ENCODE data around the gene ALKBH3. TPM values are rescaled to one million over a fixed set of nuclear protein-coding genes. Genes with fewer than 3 reads are reported as not detected.
A peak's percentile ranks its signal among the peaks of the same experiment; 100 is the strongest.

The ALKBH3 gene
- total RNA-seq, 1 experiment from 2014 or later = 18.8 TPM

DNA sequence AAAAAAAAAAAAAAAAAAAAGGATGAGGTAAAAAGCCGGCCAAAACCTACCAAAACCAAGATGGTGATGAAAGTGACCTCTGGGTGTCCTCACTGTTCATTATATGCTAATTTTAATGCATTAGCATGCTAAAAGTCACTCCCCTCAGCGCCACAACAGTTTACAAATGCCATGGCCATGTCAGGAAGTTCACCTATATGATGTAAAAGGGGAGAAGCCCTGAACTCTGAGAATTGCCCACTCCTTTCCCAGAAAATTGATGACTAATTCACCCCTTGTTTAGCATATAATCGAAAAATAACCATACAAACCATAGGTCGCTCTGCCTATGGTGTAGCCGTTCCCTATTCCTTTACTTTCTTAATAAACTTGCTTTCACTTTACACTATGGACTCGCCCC is 72.9 kb downstream of the ALKBH3 start:
- Histone ChIP-seq H3K79me2 (ENCODE audit: insufficient read depth, low read length) (no peaks in the 10 kb centered on the region), H4K8ac (replicated peaks; ENCODE audit: insufficient read length, low read depth, low read length) (no peak overlapping the region), H3K4me1 (ENCODE audit: insufficient read depth, low read length) (peaks cover 15% of the 10 kb centered on the region), H2AK5ac (ENCODE audit: insufficient read length, low read length) (no peak overlapping the region), H2BK20ac (ENCODE audit: low read depth, low read length, poor library complexity, severe bottlenecking) (no peak overlapping the region), H3K14ac (ENCODE audit: insufficient read depth, low read length) (0 out of 2 replicates have a peak overlapping the region, but pooled peaks have one; percentile 55), H3K27me3 (ENCODE audit: insufficient read depth, low read length) (no peaks in the 10 kb centered on the region), H2BK5ac (ENCODE audit: insufficient read length, low read length) (no peak overlapping the region), H3K9ac (ENCODE audit: extremely low read depth, insufficient read length, low read length) (no peak overlapping the region), H3K23me2 (ENCODE audit: insufficient read length, low read depth, low read length, poor library complexity, severe bottlenecking) (no peaks in the 10 kb centered on the region), H2BK15ac (ENCODE audit: low read depth, low read length) (no peak overlapping the region), H2BK12ac (ENCODE audit: insufficient read length, low read depth, low read length) (no peak overlapping the region), H3K23ac (ENCODE audit: insufficient read length, low read depth, low read length) (no peak overlapping the region), H3K4ac (ENCODE audit: low read depth, low read length) (no peak overlapping the region), H4K5ac (ENCODE audit: insufficient read length, low read depth, low read length) (no peak overlapping the region), H3K18ac (ENCODE audit: insufficient read length, low read depth, low read length) (peak overlapping the region; percentile 52), H4K91ac (ENCODE audit: insufficient read length, low read depth, low read length) (no peak overlapping the region), H3K27ac (ENCODE audit: insufficient read length, low read depth, low read length) (peak overlapping the region; percentile 78), H3T11ph (ENCODE audit: low read length) (no peak overlapping the region), H2BK120ac (ENCODE audit: low read depth, low read length, poor library complexity, severe bottlenecking) (no peak overlapping the region), H3K79me1 (ENCODE audit: insufficient read depth, low read depth, low read length, poor library complexity, severe bottlenecking) (no peaks in the 10 kb centered on the region), H3K9me3 (ENCODE audit: control insufficient read depth, low read depth, low read length) (no peaks in the 10 kb centered on the region), H2AFZ (ENCODE audit: low read length) (no peak overlapping the region), H4K20me1 (ENCODE audit: control insufficient read depth, insufficient read depth, insufficient read length) (no peaks in the 10 kb centered on the region), H3K4me2 (ENCODE audit: insufficient read depth, insufficient read length, low read length) (peak overlapping the region; percentile 20), H3K56ac (ENCODE audit: insufficient read length, low read depth, low read length) (no peak overlapping the region)
- Mint-ChIP-seq H3K9me3 (peaks cover 6 to 7% of the 10 kb centered on the region in 2 experiments; a peak in 4 of 5 replicates), H3K27me3 (ENCODE audit: low read depth) (no peaks in the 10 kb centered on the region; the same call in 1 of the 2 replicates), H3K36me3 (ENCODE audit: insufficient read depth in 1 of 3, low read depth in 3 of 3) (peaks cover 0 to 14% (median 8%) of the 10 kb centered on the region in 3 experiments; a peak in 5 of 7 replicates), H3K27ac (peak overlapping the region; percentile 55 to 96 (median 83); a peak in 6 of 7 replicates), H3K4me3 (no peak overlapping the region), H3K4me1 (peaks cover 79 to 85% of the 10 kb centered on the region in 2 experiments)
- WGBS (ENCODE audit: extremely low coverage, insufficient read length, low lambda C conversion rate) = no CpG with 5 or more reads among the region's 6 CpGs
- no peak for DNase-seq
- TF ChIP-seq CTCF (conservative IDR thresholded peaks at IDR 0.05) = no peak

Data from H9 (cell line).